GM19043 (cell line): ENCODE results near the gene EYS.
"Not testable (repeated sequence)": the region's sequence is repeated elsewhere in the genome, so short reads cannot be mapped to it uniquely, and the experiment has no call there.

Source experiments
- ATAC-seq: cut with Tn5 transposase; IDR thresholded peaks from one replicate; pipeline ENCODE4 v1.9.1; 2021; ENCODE audit warnings: low read depth; ENCODE audit not compliant: unreplicated experiment

The EYS gene

DNA sequence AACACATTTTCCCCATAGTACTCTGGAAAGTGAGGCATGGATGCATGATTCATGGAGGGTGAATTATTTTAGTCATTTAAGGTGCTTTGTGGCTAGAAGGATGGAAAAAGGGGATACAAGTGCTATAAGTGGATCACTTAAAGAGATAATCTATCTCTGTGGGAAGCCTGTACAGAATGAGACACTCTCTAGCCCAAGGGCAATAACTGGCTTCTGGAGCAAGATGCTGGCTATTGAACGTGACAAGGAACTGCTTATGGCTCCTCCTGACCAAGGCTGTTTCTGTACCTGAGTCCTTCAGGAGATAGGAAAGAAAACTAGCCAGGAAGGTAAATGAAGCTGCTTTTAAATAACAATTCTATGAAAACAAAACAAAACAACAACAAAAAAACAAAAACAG, 590.7 kb downstream of the EYS start:
- ATAC-seq: no peak

DNA sequence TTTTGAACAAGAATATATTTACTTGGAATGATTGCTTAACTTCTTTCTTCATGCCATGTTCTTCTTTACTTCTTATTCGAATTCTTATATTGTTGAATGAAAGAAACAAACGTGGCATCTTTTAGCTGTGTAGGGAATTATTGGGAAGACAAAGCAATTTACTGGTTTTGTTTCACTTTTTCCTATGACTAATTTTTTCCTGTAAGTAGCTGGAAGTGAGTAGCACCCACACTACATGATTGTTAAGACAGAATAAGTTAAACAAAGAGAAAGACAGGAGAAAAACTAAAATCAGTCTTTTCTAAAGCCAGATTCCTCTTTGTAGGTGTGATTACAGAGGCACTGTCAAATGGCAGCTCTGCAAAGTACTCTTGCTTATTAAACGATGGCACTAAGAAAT, 593.4 kb downstream of the EYS start:
- no peak for ATAC-seq

DNA sequence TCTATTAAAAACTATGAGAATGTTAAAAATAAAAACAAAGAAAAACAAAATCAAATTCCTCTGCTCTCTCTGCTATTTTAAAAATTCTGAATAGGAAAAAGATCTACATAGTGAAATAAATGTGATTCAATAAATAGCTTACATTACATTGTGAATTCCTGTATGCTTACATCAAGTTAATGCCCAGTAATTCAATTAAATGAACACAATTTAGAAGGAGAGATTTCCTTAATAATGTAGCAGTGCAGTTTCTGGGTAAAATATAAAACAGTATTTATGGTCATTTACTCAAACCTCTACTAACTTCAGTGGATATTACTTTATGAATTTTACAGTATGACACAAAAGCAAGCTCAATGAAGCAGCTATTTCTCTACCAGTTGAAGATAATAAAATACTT, 594.6 kb downstream of the EYS start:
- ATAC-seq: no peak

DNA sequence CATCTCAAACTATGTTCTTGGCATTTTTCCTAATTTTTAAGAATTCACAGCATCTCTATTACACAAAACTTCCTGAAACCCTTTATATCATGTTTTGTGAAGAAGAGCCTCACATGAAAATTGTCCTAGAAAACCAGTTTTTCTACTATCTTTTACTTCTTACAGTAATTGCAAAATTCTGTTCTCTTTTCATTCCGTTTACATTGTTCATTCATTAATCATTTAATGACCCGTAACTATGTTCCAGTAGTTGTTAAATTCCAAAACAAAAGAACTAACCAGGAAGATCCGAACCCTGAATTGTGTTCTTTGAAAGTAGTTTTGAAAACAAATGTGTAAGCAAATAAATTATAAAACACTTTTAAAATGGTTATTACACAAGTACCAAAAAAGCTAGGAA, 597.0 kb downstream of the EYS start:
- no peak for ATAC-seq

DNA sequence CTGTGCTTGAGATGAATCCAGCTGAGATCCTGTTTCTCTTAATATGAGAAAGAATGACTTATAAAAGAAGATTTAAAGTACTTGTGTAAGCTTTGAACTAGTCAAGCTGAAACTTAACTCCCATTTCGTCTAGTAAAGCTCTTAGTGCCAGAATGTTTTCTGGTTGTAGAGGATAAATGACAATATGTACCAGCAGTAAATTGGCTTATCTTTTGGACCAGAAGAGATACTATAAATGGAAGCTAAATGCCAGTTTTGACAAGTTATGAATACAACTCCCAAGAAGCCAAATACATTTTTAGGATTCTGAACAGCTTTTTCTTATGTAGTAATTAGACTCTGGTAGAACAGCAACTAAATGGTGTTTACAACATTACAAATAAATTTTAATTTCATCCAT, 608.7 kb downstream of the EYS start:
- no peak for ATAC-seq

DNA sequence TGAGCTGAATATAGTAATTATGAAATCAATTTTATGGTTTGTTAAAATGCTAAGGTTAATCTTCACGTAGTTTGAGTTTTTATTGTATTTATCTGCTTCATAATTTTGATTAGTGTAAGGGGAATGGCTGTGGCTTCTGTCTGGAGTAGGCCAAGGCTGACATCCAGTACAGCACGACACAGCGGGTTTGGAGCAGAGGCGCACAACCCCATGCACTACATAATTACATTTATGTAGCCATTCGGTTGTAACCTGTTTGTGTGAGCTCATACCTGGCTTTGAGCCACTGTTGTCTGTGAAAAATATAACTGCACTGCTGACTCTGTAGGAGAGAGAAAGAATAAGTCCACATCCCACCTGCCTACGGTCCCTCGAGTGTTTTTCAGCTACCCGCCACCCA, 615.5 kb downstream of the EYS start:
- ATAC-seq: no peak

DNA sequence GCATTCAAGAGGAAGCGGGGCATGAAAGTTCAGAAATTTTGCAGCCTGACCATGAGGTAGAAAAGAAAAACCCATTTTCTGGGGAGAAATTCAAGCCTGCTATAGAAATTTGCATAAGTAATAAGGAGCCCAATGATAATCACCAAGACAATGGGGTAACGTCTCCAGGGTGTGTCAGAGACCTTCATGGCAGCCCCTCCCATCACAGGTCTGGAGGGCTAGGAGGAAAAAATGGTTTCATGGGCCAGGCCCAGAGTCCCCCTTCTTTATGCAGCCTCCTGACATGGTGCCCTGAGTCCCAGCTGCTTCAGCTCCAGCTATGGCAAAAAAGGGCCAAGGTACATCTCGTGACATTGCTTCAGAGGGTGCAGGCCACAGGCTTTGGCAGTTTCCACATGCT, 618.5 kb downstream of the EYS start:
- ATAC-seq: no peak

DNA sequence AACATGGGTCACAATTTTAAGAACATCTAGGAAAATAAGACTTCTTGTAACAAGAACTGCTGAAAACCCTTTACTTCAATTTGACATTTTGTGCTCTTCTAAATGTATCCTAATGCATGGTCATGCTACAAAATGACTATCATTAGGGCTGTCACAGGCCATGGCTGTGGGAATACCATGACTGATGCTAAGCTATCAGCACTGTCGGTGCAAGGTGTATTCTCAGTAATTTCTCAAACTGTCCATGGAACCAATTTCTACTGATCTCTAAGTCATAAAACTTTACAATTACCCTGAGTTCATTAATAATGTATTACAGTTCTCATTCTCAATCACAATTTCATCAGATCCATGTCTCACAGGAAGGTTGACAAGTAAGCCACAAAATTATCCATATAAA, 625.3 kb downstream of the EYS start:
- ATAC-seq: no peak

DNA sequence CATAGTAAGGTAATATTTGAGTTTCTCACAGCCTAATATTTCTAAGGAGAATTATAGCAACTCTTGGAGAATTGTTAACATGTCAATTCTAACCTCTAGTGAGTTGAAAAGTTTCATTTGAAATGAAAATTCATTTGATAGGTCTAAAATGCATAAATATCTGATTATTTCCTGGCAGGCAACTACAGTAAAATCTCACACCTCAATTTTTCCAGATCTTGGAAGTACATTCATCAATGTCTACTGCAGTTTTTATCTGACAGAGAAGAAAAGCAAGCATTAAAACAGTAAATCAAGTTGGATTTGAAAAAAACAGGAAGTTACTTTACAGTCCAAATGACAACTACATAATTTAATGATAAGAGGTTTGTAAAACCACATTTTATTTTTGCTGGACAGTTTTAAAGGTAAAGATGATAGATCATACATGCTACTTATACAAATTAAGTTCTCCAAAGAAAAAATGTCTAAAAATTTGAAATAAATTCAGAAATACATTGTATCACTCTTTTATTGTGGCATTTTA, 631.3 kb downstream of the EYS start:
- no peak for ATAC-seq

DNA sequence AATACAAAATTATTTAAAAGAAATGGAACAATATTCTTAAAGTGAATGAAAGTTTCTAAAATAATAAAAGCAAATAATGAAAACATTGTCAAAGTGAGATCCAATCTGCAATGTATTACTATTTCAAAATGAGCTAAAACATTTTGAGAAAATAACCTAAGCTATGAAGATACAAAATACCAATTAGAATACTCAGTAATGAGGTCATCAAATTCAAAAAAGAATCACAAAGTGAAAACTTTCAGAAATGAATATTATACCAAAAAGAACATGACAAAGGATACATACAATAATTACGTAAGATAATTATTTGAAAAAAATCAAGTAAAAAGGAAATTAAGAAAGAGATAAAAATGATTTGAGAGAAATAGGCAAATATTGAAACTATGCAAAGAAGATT, 634.5 kb downstream of the EYS start:
- no peak for ATAC-seq

DNA sequence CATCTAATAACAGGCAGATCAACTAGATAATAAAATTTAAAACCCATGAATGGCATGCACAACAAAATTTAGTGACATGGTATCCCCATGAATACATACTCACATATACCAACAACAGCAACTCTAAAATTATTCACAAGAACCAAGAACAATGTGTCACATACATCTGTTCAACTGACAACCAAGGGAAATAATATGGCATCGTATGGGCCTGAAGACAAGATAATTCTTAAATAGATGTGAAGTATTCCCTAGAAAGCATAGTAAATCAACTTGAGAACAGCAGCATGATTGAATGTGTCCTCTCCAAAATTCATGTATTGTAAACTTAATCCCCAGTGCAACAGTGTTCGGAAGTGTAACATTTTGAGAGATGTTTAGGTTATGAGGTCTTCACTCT, 635.5 kb downstream of the EYS start:
- no peak for ATAC-seq

DNA sequence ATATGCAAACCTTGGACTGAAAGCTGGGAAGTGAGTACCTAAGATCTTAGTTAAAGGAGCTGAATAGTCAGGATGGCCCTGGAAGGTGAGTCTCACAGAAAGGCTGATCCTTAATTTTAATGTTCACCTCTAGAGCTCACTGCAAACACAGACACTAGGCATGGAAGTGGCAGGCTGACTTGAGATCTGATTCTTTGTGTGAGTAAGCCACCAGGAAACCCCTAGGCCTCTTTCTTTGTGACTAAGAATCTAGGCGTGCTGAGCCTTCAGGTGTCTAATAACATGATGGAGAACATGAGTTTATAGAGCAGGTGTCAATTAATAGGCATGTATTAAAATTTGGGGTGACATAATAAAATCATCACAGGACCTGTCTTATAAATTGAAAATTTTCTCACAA, 642.2 kb downstream of the EYS start:
- ATAC-seq: no peak

DNA sequence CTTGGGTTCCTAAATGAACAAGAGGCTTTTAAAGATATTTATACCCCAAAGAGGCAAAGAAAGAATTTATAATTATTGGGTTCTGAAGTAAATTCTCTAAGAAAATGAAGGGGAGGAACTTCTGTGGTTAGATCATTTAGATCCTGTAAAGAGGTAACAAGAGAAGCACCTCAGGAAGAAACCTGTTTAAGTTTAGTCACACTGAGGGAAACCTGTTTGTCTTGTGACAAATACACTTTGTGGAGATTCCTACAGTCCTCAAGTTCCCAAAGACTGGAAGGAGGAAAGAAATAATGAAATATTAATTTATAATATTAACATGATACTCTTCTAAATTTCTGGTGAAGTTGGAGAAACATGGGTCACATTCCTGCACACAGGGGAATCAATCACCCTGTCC, 647.5 kb downstream of the EYS start:
- ATAC-seq: no peak

DNA sequence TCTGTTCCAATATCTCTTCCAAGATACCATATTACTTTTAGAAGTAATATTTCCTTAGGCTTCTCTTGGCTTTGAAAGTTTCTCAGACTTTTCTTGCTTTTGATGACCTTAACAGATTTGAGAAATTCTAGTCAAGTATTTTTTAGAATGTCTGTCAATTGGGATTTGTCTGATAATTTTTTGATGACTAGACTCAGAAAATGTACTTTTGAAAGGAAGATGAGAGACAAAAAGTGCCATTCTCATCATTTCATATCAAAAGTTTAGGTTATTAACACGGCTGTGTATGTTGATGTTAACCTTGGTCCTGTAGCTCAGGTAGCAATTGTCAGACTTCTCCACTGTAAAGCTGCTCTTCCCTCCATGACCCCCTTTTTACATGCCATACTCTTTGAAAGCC, 651.5 kb downstream of the EYS start:
- ATAC-seq: no peak

DNA sequence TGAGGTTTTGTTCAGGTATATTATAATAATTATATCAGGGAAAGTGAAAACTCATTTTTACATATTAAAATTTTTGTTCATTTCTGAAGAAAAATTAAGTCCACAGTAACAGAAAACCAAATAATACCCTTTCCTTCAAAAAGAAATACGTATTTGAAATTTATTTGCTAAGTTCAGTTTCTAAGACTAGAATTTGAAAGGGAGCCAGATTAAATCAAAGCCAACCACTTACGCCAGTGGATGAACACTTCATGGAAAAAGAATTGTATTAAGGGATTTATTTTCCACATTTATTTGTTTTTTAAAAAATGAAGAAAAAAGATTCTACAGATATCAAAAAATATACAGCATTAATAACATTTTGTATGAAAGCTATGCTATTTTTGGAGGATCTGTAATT, 654.4 kb downstream of the EYS start:
- no peak for ATAC-seq

DNA sequence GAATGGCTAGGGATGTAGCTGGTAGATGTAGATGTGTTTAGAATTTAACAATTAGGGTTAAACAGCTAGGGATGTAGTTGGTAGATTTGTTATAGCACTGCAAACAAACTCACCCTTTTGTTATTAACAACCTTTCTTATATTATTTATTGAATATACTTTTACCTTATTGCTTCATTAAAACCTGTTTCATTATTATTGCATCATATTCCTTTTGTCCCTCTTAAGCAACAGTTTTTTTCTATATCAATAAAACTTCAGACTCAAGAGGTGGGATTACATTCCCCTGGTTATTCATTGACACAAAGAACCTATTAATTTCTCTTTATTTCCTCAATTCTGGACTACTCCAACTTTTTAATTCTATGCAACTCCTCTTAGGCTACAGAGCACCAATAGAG, 661.2 kb downstream of the EYS start:
- ATAC-seq: no peak

DNA sequence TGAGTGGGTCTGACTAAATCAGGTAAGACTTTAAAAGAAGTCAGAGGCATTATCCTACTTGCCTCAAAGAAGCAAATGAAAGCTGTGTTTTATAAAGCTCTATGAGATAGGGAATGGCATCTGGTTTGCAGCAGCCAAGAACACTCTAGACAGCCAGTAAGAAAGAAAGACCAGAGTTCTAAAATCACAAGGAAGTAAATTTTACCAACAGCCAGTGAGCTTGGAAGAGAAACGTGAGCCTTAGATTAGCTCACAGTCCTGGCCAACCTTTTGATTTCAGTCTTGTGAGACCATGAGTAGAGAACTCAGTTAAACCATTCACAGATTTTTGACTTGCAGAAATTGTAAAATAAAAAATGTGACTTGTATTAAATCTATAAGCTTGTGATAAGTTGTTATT, 693.0 kb downstream of the EYS start:
- ATAC-seq: no peak

DNA sequence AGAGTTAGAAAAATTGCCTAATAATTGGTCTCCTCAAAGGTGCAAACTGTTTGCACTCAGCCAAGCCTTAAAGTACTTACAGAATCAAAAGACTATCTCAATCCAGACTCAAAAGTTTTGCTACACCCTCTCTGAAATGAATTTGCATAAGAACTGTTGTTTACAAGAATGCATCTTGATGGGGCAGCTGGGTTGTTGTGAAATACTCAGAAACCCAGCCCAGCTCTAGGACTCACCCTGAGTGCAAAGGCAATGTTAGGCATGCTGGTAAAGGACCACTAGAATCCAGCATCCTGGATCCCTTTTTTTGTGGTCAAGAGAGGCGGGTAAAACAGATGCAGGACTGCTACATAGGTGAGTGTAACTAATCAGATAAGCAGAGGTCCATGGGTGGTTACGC, 700.2 kb downstream of the EYS start:
- no peak for ATAC-seq

DNA sequence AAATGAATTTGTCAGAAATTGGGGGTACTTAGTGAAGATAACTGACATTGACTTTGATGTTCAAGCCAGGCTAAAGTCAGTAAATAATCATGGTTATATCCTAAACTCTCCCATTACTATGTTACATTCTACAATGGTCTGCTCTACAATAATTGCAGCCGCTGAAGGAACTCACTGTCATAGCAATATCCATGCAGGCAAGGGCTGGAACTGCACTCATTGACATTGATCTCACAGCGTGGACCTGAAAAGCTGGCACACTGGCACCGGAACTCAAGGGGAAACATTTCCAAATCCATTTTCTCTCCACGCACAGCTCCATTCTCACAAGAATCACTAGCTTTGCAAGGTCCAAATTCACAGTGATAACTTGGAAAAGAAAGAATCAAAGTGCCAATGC, 702.7 kb downstream of the EYS start:
- ATAC-seq: no peak

DNA sequence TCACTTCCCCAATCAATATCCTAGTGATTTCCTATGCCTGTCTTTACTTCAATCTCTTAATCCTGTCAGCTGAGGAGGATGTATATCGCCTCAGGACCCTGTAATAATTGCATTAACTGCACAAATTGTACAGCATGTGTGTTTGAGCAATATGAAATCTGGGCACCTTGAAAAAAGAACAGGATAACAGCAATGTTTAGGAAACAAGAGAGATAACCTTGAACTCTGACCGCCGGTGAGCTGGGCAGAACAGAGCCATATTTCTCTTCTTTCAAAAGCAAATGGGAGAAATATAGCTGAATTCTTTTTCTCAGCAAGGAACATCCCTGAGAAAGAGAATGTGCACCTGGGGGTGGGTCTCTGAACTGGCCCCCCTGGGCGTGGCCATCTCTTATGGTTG, 704.1 kb downstream of the EYS start:
- ATAC-seq: not testable (repeated sequence)

DNA sequence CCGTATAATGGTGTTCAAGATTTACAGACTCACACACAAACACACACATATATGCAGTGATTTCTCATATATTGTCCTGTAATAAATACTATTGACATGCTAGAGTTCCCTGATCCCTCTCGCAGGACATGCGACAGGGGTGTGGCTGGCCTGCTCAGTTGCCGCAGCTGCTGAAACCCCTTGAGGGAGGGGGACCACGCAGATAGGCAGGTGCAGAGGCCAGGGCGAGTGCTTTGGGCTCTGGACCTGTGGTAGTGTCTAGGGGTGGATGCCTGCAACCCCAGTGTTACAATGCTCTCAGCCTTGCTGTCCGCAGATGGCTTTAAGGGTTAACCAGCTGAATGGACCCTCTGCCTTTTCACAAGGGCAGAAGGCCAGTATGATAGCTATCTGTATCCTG, 706.2 kb downstream of the EYS start:
- no peak for ATAC-seq

DNA sequence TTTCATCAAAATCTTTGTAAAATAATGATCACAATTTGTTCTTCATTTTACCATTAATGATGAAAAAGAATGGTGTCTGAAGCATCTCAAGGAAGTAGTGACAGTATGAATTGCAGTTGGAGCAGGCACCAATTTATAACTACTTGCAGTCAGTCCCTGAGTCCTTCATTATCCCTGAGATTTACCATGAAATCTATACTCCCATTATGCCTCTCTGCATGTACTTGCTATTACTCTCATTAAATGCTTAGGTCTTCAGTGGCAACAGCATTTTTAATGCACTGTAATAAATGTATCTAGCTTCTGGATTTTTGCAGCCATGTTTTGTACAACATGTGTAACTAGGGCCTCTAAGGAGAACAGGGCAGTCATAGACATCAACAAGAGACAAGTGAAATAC, 708.8 kb downstream of the EYS start:
- ATAC-seq: no peak

DNA sequence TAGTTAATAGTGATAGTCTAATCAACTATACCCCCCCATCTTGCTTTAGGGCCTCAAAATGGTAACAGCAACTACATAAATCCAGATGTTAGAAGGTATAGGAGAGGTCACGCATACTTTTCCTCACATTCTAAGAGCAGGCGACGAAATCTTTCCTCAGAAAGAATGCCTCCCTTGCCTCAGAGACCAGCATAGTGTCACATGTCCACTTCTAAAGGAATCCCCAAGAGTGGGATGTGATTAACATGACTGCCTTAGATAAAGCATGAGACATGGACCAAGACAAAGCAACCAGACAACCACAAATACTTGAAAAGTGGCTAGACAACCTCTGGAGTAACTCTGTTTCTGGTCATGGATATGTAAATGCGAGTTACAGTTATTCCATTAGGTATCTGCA, 710.7 kb downstream of the EYS start:
- ATAC-seq: no peak
